HG03175 (cell line): ENCODE measurements around the gene SNAP23.
A peak's percentile ranks its signal among the peaks of the same experiment; 100 is the strongest.

Experiments used
- ATAC-seq: cut with Tn5 transposase; IDR thresholded peaks from one replicate; pipeline ENCODE4 v1.9.1; 2021; ENCODE audit warnings: mild to moderate bottlenecking, moderate library complexity; ENCODE audit not compliant: unreplicated experiment

SNAP23 gene

DNA sequence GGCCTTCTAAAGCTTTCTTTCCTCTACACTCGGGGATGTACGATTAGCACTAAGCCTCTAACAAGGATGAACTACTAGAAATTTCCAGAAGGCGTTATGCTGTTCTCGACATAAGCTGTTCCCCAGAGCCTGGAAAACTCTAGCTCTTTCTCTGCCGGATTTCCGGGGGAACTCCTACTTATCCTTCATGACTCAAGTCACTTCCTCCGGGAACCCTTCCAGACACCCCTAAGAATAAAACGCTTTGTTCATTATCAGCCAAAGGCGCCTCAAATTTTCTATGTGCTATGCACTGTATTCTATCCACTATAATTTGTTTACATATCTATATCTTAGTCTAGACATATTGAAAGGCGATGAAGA is 455 bp upstream of the SNAP23 start:
- no peak for ATAC-seq

DNA sequence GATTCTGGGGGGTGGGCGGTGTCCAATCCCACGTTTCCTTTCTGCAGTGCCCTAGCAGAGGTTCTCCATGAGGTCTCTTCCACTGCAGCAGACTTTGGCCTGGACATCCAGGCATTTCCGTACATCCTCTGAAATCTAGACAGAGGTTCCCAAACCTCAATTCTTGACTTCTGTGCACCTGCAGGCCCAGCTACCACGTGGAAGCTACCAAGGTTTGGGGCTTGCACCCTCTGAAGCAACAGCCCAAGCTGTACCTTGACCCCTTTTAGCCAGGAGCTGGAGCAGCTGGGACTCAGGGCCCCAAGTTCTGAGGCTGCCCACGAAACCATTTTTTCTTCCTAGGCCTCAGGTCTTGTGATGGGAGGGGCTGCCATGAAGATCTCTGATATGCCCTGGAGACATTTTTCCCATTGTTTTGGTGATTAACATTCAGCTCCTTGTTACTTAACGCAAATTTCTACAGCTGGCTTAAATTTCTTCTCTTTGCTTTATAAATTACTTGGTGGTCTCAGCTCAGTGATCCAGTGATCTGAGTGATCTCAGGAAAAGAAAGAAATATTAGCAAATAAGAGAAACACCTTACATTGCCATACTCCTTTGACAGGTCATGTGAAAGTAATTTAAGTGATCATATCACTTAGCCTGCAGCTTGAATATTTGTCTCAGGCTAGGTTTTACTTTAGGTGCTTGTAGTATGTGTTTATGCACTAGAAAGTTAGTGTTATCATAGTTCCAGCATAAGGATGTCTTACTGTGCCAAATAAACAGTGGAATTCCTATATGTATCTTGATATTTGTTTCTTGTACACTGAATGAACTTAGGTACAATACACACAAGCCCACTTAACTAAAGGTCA is 3.0 kb downstream of the SNAP23 start:
- ATAC-seq, result no peak

DNA sequence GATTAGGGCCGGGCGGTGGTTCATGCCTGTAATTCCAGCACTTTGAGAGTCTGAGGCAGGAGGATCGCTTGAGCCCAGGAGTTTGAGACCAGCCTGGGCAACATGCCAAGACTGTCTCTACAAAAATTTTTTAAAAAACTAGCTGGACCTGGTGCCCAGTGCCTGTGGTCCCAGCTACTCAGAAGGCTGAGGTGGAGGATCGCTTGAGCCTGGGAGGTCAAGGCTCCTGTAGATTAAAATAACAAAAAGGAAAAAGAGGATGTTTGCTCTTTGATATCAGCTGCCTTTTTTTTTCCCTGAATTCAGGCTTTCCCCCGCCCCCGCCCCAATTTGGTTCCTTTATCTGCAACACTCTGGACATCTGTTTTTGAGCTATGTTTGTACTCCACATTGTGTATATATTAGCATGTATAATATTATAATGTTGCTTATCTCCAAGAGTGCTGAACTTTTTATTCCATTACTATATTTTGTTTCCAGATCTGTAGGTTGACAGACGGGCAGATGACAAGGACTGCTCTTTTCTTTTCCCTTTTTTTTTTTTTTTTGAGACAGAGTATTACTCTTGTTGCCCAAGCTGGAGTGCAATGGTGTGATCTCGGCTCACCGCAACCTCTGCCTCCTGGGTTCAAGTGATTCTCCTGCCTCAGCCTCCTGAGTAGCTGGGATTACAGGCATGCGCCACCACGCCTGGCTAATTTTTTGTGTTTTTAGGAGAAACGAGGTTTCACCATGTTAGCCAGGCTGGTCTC is 4.6 kb downstream of the SNAP23 start:
- ATAC-seq, result no peak

DNA sequence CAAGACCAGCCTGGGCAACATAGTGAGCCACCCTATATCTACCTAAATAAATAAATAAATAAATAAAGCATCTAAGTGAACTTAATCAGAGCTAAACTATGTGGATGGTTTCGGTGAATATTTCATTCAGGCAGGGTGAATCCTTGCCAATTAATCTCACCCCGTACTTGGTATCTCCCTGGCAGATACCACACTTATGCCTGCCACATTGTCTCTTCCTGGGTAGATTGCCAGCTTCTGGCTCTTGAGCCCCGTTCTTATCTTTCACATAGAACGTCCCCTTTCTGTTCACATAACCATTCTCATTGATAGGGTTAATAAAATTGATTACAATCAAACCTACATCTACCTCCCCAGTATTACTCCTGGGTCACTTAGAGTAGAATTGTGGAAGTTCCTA is 7.0 kb downstream of the SNAP23 start:
- ATAC-seq, result no peak

DNA sequence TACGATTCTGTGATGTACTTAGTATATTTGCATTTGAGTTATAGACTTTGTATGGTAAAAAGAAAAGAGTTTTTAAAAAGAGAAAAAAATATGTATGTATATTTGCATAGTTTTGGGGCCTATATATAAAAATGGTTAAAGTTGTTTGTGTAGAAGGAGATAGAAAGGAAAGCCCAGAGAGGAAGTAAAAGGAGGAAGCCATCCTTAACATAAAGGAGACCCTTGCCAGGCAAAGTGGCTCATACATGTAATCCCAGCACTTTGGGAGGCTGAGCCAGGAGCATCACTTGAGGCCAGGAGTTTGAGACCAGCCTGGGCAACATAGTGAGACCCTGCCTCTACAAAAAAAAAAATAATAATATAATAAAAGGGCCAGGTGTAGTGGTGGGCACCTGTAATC is 8.4 kb downstream of the SNAP23 start:
- ATAC-seq, result no peak

DNA sequence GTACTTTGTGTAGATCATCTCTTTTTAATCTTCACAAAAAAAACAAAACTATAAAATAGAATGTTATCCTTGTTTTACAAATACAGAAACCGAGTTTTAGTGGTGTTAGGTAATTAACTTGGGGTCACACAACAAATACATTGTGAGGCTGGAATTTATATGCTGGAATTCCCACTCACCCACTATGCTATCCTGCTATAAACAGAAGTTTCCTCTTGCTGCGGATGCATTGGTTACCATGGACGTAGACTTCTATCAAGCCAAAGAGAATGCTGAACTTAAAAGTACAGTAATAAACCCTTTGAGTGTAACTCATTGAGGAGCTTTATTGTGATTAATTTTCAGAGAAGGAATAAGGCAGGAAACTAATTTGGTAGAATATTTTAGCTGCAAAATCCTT is 9.2 kb downstream of the SNAP23 start:
- no peak for ATAC-seq

DNA sequence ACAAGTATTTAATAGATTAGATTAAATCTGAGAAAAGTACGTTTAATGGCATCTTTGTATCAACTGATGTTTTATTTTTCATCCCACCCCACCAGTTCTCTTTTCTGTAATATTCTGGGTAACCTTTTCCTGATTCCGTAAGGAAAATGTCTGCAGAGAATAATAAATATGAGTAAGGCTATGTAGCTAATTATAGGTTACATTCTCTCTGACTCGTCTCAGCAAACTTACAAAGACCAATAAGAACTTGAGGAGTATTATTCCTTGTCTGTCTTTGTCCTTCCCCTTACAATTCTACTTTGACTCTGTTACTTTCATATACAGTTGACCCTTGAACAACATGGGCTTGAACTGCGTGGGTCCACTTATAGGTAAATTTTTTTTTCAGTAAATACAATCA is 12.1 kb downstream of the SNAP23 start:
- no peak for ATAC-seq

DNA sequence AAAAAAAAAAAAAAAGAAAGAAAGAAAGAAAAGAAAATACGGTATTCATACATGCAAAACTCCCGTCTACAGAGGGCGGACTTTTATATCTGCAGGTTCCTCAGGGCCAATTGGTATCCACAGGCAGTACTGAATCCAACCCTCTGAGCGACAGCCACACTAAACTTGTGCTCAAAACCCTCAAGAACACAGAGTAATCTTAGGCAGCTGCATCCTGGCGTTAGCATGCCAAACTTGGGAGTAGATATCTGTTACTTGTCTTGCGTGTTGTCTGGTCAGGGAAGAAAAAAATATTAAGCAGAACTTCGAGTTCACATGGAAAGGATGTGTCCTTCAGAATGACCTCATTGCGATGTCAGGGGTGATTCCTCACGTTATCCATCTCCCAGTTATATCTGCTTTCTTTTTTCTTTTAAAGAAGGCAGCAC is 12.8 kb downstream of the SNAP23 start:
- no peak for ATAC-seq

DNA sequence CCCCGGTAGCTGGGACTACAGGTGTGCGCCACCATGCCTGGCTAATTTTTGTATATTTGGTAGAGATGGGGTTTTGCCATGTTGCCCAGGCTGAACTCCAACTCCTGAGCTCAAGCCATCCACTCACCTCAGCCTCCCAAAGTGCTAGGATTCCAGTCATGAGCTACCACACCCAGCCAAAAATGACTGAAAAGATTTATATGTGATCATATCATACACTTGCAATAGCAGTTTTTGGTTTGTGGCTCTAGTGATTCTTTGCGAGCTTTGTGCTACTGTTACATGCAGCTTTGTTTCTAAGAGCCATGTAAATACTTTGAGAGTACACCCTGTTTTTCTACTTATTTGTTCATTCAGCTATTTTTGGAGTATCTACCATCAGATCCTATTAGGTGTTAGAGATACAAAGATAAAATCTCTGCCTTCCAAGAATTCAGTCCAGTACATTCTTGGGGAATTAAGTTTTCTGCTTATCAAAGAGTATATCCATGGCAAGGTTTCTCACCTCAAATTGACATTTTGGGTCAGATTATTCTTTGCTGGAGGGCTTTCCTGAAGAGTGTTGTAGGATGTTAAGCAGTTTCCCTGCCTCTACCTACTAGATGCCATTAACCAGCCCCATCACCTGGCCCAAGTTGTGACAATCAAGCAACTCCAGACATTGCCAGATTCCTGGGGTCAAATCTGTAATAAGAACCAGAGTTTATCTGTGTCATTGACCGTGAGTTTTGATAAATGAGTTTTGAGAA is 15.0 kb downstream of the SNAP23 start:
- ATAC-seq, result no peak

DNA sequence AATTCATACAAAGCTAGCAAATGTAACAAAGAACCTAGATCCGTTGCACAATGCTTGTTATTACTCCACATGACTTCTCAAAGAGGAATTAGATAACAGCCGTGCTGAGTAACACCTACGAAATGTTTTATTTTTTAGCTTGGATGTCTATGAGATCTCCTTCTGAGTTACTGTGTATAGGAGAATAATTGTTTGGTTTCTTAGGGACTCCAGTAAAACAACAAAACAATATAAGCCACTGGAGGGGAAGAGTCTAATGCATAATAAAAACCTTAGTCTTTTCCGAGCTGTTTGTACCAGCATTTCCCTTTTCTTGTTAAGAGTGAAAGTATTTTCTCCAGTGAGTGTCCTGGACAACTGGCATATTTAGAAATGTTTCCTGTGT is 15.6 kb downstream of the SNAP23 start:
- ATAC-seq, result no peak

DNA sequence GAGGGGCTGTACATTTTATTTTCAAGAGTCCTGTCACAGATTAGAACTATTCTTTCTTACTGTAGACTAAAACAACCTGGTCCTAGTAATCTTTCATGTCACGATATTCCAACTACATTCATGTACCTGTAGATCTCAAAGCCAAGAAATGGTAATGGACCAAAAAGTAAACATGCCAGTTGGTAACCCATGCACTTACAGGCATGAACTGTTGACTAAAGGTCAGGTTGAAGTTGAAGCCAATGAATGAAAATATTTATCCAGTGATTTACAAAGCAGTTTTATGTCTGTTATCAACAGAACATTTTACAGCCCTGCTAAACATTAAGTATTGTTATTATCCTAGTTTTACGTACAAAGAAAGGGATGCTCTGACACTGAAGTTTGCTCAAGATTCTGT is 27.9 kb downstream of the SNAP23 start:
- no peak for ATAC-seq

DNA sequence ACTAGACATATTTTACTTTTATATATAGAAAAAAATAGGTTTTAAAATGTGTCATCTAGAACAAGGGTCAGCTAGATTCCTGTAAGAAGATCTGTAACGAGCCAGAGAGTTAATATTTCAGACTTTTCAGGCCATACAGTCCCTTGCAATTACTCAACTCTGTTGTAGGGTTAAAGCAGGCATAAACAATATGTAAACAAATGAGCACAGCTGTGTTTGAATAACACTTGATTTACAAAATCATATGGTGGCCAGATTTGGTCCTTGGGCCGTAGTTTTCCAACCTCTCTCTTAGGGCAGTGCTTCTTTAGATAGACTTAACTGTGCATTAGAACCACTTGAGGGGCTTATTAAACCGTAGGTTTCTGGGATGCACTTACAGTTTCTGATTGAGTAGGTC is 33.5 kb downstream of the SNAP23 start:
- ATAC-seq, result no peak

DNA sequence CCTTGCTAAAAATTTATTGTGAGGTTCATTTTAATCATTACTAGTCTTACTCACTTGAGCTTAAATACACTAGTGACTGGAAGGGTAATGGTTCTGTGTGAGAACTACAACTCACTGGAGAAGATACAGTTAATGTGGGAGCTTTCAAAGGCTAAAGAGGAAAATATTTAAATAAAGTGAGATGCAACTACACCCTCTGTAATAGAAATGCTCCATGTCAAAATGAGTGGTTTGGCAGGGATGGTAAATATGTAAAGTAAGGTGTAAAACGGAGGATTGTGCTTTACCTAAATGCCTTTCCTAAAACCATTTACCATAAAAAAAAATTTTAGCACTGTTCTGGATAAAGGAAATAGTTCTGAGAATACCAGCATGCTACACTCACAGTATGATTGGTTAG is 37.8 kb downstream of the SNAP23 start:
- ATAC-seq, result no peak

DNA sequence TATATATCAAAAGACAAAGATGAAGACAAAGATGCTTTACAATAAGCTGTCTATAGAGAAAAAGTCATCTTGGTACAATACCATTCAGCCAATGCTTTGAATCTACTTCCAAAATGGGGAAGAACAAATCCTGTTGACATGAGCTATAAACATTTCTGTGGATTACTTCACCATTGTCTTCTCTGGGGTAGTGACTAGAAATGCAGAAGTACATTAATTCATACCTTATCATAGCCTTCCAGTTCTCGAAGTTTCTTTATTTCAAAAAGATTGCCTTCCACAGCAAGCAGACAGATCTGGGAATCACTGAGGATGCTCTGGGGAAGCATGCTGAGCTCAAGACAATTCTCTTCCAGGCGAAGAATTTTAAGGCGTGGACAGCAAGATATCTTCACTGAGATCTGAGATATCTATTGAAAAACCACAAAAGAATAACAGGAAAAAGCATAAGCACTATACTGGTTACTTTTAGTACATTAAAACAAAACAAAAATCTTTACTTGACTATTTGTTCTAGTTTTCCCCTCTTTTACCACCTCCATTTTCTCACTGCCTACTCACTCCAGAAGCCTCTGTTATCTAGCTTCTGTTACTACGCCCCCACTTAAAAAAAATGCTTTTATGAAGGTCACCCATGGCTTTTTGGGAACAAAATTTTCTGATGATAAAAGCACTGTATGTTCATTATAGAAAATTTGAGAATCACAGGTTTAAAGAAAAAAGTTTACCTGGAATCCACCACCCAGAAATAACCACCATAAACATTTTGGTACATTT is 49.6 kb downstream of the SNAP23 start:
- ATAC-seq, result no peak

DNA sequence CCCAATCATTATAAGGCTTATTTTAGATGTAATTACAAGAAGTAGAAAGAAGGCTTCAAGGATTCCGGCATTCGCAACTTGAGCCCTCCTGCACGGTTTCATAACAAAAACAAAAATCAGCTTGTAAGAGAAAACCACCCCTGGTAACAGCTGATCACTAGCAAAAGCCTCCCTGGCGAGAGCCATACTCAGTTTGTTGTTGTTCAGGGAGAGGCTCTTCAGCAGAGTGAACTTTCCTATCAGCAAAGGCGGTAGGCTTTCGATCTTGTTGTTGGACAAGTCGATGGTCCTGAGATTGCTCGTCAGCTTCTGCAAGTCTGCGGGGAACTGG is 52.4 kb downstream of the SNAP23 start:
- peak; percentile 11 for ATAC-seq

DNA sequence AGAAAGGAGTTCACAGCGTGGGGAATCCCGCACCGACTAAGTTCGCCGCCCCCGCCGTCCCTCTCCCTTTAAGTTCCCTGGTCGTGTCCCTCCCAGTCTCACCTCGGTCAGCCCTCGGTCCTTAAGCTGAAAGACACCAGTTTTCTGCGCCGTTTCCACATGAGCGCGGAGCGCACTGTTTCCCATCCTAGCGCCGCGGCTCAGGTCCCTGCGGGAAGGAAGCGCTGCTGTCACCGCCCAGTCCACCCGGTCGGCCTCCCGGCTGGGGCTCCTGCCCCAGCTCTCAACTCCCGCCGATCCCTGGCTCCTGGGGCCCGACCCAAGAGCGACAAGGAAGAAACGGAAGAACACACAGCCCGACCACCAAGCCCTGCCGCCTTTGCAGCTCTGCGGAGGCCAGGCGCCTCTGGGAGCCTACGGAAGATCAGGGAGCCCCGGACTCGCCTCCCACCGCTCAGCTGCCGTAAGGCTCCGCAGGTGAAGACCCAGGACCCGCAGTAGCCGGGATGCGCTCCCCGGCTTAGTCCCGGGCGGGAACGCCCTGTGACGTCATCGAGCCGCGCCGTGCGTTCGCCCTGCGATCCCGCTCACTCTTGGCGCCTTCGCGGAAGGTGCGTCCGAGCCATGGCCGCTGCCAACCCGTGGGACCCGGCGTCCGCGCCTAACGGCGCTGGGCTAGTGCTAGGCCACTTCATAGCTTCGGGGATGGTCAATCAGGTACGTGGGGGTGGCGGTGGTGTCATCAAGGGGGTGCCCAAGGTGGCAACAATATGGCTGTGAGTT is 53.0 kb downstream of the SNAP23 start, which contains the start of the genes HAUS2 and LRRC57:
HAUS2 (plus strand) TSS at position 590 of the 783 bp plus-strand sequence; CDS start at position 625, 35 bp downstream.
LRRC57 (minus strand) TSS at position 545 of the 783 bp plus-strand sequence; CDS start at position 186, 359 bp downstream.
- ATAC-seq, result peak; percentile 82

DNA sequence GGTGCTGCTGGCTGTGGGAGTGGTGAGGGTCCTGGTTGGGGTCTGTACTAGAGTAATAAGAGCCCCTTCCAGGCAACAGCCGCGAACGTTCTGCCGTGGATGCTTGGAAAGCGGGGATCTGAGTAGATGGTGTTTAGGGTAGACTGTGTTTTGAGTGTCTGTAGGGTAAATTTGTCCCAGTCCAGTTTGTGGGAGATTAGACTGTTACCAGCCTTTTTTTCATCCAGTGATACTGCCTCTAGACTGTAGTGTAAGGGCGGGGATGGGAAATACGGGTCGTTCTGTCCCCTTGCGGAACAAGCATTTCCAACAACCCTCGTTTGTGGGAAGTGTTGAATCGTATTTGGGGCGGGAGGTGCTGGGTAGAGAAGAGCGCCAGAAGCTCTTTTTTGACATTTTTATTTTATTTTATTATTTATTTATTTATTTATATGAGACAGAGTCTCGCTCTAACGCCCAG is 53.6 kb downstream of the SNAP23 start:
- ATAC-seq, result peak; percentile 42

DNA sequence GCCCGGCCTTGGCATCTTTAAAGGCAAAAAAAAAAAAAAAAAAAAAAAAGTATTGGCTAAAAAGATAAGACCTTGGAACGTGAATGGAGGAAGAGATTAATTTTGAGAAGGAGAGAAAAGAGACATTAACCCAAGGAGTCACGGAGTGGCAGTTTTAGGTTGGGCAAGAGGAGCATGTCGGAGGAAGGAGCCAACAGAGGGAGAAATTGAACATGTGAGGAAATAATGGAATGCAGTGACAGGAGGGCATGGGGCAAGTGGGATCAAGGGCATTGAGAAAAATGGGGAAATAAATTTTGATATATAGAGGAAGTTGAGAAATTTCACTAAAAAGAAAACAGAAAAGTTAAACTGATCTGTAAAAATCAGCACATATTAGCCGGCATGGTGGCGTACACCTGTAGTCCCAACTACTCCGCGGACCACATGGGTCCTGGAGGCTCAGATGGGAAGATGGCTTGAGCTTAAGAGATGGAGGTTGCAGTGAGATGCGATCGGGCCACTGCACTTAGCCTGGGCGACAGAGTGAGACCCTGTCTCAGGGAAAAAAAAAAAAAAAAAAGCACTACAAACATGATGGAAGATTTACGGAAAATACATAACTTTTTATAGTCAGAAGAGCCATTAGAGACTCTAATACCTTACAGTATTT is 54.4 kb downstream of the SNAP23 start:
- no peak for ATAC-seq

DNA sequence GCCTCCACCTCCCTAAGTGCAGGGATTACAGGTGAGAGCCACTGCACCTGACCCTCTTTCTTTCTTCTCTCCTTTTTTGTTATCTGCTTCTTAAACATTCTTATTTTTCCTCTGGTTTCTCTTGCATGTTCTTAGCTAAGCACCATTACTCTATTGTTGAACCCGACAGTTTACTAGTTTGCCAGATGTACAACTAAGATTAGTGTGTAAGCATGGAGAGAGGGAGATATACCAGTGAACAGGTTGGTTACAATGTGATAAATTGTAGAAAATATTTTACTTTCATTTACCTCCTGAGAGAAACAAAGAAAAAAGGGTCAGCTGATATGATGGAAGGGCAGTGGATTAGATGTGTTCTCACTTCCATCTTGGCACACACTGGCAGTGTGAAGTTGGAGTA is 58.1 kb downstream of the SNAP23 start:
- no peak for ATAC-seq
